Transverse colon (tissue), 4 donors: Measurements from ENCODE around the gene ADAMTS16.

Experiments used
- CTCF ChIP-seq, 5 experiments: fragments of 200-600 bp in 3 of 5; fragments of 450-650 bp in 2 of 5; sonication (generic) in 3 of 5; IDR thresholded peaks; 1 replicate in 2 of 5; 2 replicates in 3 of 5; pipeline ENCODE4 v1.5.1; 2016 to 2017; ENCODE audit warnings: antibody characterized with exemption in 5 of 5, inconsistent platforms in 3 of 5, mild to moderate bottlenecking in 2 of 5, moderate library complexity in 1 of 5
- EP300 ChIP-seq: sonication (generic); formaldehyde crosslinking; IDR thresholded peaks from one replicate; pipeline ENCODE4 v1.6.1; 2017; ENCODE audit warnings: antibody characterized with exemption, low read depth
- POLR2A ChIP-seq: fragments of 450-650 bp; IDR thresholded peaks from one replicate; pipeline ENCODE4 v1.6.1; 2016; ENCODE audit warnings: antibody characterized with exemption, mild to moderate bottlenecking, moderate library complexity
- POLR2AphosphoS5 ChIP-seq, 3 donors: sonication (generic); formaldehyde crosslinking; IDR thresholded peaks; one replicate each; pipeline ENCODE4 v1.6.1; 2016; ENCODE audit warnings: antibody characterized with exemption in 3 of 3

DNA sequence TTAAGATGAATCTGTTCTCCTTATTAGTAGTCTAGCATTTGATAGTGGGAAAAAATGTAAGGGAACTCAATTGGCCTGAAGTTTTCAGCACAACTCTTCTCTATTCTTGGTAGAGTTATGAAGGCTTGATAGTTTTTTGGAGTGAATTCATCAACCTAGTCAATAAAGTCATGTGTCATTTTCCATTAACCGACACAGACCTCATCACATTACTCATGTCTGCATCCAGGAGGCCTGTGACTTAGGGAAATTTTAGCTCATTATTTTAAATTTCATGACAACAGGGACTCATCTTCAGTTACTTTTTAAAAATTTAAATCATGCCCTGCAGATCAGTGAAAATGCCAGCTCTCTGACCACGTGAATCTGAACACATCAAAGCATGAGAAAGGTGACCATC, 63.3 kb downstream of the ADAMTS16 start:
- TF ChIP-seq CTCF (IDR thresholded peaks at IDR 0.05) (no peak), POLR2A (no peak), POLR2AphosphoS5 (IDR thresholded peaks at IDR 0.05) (no peak), EP300 (no peak)
